HG03159 (cell line): ENCODE measurements around the gene OAS1.
"Not testable (repeated sequence)": the region's sequence is repeated elsewhere in the genome, so short reads cannot be mapped to it uniquely, and the experiment has no call there.

Experiments used
- ATAC-seq: cut with Tn5 transposase; IDR thresholded peaks from one replicate; pipeline ENCODE4 v1.9.1; 2021; ENCODE audit warnings: mild to moderate bottlenecking, moderate library complexity; ENCODE audit not compliant: unreplicated experiment

OAS1 gene

GRCh38 chr12:112898380-112898779 is 8.4 kb upstream of the OAS1 start:
- no peak for ATAC-seq

- ATAC-seq, result no peak
Observed at GRCh38 chr12:112900298-112901145, 6.2 kb upstream of the OAS1 start.

- no peak for ATAC-seq
Observed at GRCh38 chr12:112901271-112901670, 5.5 kb upstream of the OAS1 start.

- ATAC-seq, result no peak
Observed at GRCh38 chr12:112904571-112904970, 2.2 kb upstream of the OAS1 start.

GRCh38 chr12:112905451-112906089 is 1.2 kb upstream of the OAS1 start:
- no peak for ATAC-seq

- peak; percentile 46 for ATAC-seq
Observed at GRCh38 chr12:112907415-112908157, 824 bp downstream of the OAS1 start.

GRCh38 chr12:112908548-112908947 is 1.8 kb downstream of the OAS1 start:
- ATAC-seq, result no peak

GRCh38 chr12:112909693-112910092 is 2.9 kb downstream of the OAS1 start:
- ATAC-seq, result no peak

- no peak for ATAC-seq
Observed at GRCh38 chr12:112913038-112913688, 6.4 kb downstream of the OAS1 start.

GRCh38 chr12:112913888-112914287 is 7.1 kb downstream of the OAS1 start:
- not testable (repeated sequence) for ATAC-seq

- ATAC-seq, result no peak
Observed at GRCh38 chr12:112916270-112916669, 9.5 kb downstream of the OAS1 start.

GRCh38 chr12:112919121-112919520 is 12.4 kb downstream of the OAS1 start:
- ATAC-seq, result no peak

GRCh38 chr12:112924986-112925385 is 18.2 kb downstream of the OAS1 start:
- peak; percentile 89 for ATAC-seq

- ATAC-seq, result not testable (repeated sequence)
Observed at GRCh38 chr12:112926416-112927033, 19.8 kb downstream of the OAS1 start.

- ATAC-seq, result no peak
Observed at GRCh38 chr12:112927475-112927874, 20.7 kb downstream of the OAS1 start.

- ATAC-seq, result no peak
Observed at GRCh38 chr12:112927925-112928324, 21.2 kb downstream of the OAS1 start.

- no peak for ATAC-seq
Observed at GRCh38 chr12:112928978-112929377, 22.2 kb downstream of the OAS1 start.

- no peak for ATAC-seq
Observed at GRCh38 chr12:112929715-112930114, 23.0 kb downstream of the OAS1 start.

GRCh38 chr12:112930350-112930749 is 23.6 kb downstream of the OAS1 start:
- ATAC-seq, result no peak

GRCh38 chr12:112932485-112933128 is 25.8 kb downstream of the OAS1 start:
- ATAC-seq, result no peak
